GM10847 (cell line): Measurements from ENCODE around the gene SETSIP.

Experiments
- POLR2A ChIP-seq: IDR thresholded peaks from 2 replicates; pipeline ENCODE4 v1.6.1; 2011; ENCODE audit not compliant: insufficient read length; ENCODE audit errors: extremely low read depth

The SETSIP gene, protein sequence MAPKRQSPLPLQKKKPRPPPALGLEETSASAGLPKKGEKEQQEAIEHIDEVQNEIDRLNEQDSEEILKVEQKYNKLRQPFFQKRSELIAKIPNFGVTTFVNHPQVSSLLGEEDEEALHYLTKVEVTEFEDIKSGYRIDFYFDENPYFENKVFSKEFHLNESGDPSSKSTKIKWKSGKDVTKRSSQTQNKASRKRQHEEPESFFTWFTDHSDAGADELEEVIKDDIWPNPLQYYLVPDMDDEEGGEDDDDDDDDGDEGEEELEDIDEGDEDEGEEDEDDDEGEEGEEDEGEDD

DNA sequence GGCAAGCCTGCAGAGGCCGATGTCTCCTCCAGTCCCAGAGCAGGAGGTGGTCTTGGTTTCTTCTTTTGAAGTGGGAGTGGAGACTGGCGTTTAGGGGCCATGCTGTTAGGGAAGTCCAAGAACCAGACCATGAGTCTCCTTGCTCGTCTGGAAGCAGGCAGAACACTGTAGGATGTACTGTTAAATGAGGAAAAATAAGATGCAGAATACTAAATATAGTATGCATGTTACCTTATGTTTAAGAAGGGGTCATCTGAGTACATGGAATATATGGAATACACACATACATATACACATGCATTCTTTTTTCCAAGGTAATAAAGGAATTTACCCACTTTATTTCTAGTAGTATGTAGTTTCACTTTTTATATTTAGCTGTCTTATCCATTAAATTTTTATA is at the start of gene SETSIP:
SETSIP (minus strand) TSS at position 101 of the 400 bp plus-strand sequence; CDS start at position 101, 0 bp downstream.
- no peak for TF ChIP-seq POLR2A

DNA sequence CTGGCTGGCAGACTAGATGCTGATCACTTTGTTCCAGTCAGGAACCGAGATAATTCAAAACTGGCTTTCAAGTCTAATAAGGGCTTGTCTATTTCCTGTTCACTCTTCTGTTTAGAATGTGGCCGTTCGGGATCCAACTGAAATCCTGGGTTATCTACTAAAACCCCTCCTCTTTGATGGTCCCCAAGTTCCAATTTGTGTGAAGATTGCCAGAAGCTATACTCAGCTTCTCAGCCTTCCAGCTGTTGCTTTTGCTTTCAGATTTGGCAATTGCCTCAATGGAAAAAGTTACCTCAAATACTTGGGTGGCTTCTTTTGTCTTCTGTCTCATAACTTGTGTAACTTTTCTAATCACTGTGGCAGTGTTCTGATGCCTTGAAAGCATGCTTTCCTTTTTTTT is 48.7 kb upstream of the SETSIP start:
- no peak for TF ChIP-seq POLR2A

DNA sequence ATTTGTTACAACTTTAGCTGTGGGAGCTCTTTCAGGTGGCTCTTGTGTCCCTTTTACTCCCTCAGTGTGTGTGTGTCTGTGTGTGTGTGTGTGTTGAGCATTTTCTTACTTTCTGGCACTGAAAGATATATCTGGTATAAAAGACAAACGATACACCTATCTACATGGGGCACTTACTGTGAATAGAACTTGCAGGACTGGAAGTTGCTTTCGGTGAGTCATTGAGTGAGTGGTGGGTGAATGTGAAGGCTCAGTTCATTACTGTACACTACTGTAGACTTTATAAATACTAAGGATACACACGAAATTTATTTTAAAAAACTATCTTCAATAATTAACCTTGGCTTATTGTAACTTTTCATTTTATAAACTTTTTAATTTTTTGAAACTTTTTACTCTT is 43.6 kb upstream of the SETSIP start:
- TF ChIP-seq POLR2A, result no peak

DNA sequence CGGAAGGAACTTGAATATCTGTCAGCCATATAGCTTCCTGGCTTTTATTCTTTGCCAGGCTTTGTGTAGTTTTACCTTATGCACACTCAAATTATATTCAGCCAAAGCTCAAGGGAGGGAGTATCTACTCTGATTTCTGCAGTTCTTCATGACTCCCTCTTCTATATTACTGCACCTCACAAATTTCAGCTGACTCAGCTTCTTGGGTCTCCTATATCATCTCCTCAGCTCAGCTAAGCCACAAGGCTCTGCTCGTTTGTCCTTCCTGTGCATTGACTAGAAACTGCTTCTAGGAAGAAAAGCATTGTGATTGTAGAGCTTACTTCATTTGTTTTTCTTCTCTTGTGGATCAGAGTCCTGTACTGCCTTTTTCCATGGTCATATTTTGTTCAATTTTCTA is 42.3 kb upstream of the SETSIP start:
- TF ChIP-seq POLR2A, result no peak

DNA sequence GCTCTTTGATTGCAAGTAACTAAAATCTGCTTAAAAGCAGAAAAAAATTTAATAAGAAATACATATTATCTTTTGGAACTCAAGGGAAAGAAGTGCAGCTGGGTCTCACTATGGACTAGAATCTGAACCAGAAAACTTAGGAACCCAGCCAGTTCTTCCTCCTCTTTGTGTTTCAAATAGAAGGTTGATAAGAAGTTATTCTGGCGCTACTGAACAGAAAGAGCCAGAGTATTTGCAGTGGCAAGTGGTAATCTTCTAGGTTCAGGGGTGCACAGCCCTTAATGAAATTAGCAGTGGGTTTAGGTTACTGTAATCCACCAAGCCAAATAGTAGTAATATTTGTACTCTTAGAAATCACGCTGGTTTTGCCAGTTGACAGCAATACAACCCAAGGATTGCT is 33.4 kb upstream of the SETSIP start:
- no peak for TF ChIP-seq POLR2A

DNA sequence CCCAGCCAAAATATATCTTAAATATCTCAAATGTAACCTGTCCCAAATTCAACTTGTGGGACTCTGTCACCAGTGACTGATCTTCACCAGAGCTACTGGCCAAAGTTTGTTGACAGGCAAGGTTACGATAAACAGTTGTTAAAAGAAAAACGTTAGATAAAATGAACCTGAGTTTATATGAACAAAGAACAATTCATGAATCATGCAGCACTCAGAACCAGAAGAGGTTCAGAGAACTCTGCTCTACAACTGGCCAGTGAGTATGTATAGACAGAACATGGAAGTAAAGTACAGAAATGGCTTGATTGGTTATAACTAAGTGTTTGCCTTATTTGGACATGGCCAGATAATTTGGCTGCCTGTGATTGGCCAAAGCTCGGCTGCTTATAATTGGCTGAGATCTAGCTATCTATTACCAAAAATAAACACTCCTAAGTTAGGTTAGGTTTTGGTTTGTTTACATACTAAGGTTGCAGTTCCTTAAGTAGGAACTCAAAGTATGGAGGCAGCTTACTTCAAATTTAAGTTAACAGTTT is 30.4 kb upstream of the SETSIP start:
- TF ChIP-seq POLR2A, result no peak

DNA sequence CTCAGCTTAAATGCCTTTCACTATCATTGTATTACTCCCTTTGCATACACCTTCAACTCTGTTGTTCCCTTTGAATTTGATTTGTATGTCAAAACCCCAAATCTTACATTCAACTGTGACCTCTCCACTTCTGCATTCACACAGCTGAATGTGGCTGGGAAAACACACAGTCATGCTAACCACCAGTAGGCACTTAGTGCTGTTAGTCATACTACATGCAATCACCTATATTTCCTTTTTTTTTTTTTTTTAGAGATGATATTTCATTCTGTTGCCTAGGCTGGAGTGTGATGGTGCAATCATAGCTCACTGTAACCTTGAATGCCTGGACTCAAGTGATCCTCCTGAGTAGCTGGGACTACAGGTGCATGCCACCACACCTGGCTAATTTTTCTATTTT is 21.1 kb upstream of the SETSIP start:
- no peak for TF ChIP-seq POLR2A

DNA sequence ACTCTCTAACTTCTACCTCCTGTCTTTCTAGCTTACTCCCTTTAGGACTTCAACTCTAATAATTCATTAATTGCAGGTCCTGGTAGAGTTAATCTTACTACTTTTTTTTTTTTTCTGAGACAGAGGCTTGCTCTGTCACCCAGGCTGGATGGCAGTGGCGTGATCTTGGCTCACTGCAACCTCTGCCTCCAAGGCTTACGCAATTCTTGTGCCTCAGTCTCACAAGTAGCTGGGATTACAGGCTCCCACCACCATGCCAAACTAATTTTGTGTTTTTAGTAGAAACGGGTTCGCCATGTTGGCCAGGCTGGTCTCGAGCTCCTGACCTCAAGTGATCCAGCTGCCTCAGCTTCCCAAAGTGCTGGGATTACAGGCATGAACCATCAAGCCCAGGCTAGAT is 20.7 kb upstream of the SETSIP start:
- no peak for TF ChIP-seq POLR2A

DNA sequence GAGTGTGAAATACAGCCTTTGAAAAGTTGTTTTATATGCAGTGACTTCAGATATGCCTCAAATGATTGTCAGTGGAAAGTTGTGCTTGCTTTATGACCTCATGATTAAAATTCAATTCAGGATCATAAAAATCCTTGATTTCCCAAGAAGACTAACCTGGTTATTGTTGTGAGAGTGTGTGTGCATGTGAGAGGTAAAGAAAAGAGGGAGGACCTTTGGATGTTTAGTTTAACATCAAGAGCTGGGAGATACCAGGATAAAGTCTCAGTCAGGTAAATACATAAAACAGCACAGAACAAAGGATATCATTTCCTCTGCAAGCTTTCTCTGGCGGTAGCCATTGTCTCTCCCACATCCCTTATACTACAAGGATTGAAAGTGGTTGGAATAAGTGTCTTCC is 19.4 kb upstream of the SETSIP start:
- no peak for TF ChIP-seq POLR2A

DNA sequence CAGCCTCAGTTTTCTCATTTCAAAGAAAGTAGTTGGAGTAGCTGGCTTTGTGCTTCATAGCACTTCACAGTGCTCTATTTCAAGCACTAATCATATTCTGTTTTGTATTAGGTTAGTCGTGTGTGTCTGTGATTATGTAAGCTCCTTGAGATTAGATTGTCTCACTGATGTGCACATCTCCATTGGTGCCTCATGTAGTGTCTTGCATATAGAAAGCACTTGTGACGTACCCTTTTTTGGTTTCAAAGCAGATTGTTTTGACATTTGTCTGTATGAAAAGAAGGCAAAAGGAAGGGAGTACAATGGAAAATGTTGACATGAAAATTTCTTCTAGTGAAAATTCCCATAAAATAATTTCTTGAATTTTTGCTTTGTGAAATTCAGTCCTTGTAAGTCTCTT is 18.9 kb upstream of the SETSIP start:
- TF ChIP-seq POLR2A, result no peak

DNA sequence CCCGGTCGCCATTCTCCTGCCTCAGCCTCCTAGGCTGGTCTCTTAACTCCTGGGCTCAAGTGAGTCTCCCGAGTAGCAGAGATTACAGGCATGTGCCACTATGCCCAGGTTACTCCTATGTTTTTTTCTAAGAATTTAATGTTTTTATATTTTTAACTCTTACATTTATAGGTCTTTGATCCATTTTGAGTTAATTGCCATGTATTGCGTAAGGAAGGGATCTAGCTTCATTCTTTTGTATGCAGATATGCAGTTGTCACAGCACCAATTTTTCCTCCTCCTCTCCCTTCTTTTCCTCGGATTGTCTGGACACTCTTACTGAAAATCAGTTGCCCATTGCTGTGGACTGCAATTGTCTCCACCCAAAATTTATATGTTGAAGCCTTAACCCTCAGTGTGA is 16.4 kb upstream of the SETSIP start:
- no peak for TF ChIP-seq POLR2A

DNA sequence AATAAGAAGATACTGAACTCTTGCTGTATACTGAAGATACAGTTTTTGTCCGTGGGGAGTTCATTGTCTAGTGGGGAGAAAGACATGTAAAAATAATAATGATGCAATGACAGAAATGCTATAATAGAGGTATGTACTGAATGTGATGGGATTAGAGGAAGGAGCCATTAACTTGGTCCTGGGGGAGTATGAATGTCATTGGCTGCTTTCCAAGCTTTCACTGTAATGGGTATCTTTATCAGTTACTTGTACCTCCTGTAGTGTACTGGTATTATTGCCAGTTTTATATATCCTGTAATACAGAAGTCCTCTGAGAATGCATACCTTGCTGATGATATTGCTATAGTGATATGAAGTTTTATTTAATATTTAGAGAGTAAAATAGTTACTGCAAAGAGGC is 12.3 kb upstream of the SETSIP start:
- TF ChIP-seq POLR2A, result no peak

DNA sequence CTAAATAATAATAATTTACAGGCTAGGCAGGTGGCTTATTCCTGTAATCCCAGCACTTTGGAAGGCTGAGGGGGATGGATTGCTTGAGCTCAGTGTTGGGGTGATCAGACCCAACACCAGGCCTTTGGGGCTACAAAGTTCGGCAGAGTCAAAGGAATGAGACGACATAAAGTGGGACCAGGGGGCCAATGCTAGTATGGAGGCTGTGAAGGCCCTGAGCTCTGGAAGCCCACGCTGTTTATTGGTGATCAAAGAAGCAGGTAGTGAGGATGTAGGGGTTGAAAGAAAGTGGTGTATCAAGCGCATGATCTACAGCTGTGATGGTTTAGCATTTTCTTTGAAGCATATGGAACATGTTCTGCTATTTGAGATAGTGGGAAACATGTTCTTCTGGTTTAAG is 10.5 kb upstream of the SETSIP start:
- no peak for TF ChIP-seq POLR2A

DNA sequence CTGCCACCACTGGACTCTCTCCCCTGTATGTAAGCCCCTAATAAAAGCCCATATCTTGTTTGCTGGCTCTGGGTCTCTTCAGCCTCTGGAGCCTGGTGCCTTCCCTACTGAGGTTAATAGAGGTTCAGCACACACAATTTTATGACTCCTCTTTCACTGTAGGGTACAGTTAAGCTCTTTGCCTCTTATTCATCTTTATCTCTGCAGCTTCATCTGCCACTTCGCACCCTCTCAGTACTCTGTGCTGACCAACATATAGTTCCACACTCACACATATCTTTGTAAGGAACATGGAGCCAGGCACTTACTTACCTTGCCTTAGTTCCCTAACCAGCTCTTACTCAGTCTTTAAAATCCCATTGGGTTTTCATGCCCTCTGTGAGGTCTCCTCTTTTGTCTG is 9.4 kb upstream of the SETSIP start:
- no peak for TF ChIP-seq POLR2A

DNA sequence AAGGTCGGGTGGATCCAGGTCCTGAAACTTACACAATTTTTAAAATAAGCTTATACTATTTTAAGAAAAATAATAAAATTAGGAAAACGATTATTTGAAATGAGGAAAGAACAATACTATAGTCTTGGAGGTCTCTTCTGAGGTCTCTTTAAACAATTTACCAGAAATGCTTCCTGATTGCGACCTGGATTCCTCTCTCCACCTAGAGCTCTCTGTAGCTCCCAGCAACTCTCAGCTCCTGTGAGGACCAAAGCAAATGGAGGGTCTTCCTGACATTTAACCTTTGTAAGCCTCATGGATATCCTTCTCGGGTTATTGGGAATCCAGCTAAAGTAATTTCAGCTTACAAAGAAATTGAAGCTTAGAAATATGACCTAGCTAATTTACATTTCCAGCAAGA is 5.8 kb upstream of the SETSIP start:
- TF ChIP-seq POLR2A, result no peak

DNA sequence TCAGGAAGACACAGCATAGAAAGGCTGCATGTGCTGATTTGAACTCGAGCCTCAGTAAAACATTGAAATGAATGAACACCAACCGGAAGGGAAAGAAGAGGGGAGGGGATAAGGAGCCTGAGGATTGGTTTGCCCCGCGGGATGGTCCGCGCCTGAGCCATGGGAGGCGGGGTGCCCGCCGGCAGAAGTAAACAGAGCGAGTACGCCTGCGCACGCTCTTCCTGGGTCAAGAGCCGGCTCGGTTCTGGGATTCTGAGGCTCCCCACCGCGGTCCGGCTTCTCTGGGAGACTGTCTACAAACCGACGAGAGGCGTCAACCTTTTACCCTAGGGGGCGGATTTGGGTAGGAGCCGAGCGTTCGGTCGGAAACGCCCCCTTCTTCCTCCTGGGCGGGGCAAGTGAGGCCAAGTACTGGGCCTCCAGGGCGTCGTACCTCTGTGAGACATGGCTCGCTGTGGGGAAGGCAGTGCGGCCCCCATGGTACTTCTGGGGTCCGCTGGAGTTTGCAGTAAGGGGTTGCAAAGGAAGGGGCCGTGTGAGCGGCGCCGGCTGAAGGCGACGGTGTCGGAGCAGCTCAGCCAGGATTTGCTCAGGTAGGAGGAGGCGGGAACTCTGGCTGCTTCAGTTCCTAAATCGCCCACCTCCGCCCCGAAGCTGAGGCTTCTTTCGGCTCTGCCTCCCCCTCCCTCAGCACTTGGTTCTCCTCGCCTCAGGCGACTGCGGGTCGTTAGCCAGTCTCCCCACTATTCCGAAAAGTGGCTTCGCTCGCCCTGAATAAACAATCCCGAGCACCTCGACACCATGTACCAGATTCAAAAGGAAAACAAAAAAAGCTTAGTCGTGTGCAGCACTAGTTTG is 5.1 kb upstream of the SETSIP start, which contains the start of gene BTBD8:
BTBD8 (plus strand) TSS at position 218 of the 858 bp plus-strand sequence; CDS start at position 445, 227 bp downstream.
- TF ChIP-seq POLR2A, result no peak

DNA sequence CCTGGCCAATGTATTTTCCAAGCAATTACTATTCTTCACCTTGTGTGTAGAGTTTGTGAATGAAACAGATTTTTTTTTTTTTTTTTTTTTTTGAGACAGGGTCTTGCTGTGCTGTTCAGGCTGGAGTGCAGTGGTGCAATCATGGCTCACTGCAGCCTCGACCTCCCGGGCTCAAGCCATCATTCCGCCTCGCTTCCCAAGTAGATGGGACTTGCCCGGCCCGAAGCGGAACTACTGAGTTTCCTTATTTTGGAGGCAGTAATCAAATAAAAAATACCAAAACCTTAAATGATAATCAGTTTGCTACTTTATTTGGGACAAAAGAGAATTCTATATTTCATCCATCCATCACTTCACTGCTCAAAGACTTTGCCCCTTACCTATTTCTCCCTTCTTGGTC is 4.2 kb upstream of the SETSIP start:
- TF ChIP-seq POLR2A, result no peak

DNA sequence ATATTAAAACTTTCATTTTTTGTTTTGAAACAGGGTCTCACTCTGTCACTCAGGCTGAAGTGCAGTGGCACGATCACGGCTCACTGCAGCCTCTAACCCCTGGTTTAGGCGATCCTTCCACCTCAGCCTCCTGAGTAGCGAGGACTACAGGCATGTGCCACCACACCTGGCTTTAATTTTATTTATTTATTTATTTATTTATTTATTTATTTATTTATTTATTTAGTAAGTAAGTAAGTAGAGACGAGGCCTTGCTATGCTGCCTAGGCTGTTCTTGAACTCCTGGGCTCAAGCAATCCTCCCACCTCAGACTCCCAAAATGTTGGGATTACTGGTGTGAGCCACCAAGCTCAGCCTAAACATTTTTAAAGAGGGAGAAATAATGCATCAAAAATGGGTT is 1.2 kb upstream of the SETSIP start:
- TF ChIP-seq POLR2A, result no peak
